ENCODE results near the gene SLC2A9. TPM values are rescaled to one million over a fixed set of nuclear protein-coding genes. Genes with fewer than 3 reads are reported as not detected.

SLC2A9 gene
- polyA plus RNA-seq, 2 of the 4 experiments (the other 2 are of a cell fraction), result 0.62 to 0.70 TPM

- 57% methylated on average over 8 of the region's 8 CpGs for WGBS (ENCODE audit: missing lambda C conversion rate)
- no peak for ATAC-seq
- no peak for TF ChIP-seq HMGXB4 (CRISPR knock-in tag; IDR thresholded peaks at IDR 0.05; ENCODE audit: borderline replicate concordance)
- no peak for TF ChIP-seq KDM5A (IDR thresholded peaks at IDR 0.05)
- no peak for TF ChIP-seq FOXS1 (CRISPR knock-in tag; IDR thresholded peaks at IDR 0.05)
- TF ChIP-seq TFCP2L1 (CRISPR knock-in tag; IDR thresholded peaks at IDR 0.05), result no peak
- TF ChIP-seq MAFK (IDR thresholded peaks at IDR 0.05; ENCODE audit: partially characterized antibody), result no peak
- no peak for TF ChIP-seq FOSB (CRISPR knock-in tag; IDR thresholded peaks at IDR 0.05)
- TF ChIP-seq JUN (IDR thresholded peaks at IDR 0.05), result no peak
- TF ChIP-seq HOXA7 (CRISPR knock-in tag; IDR thresholded peaks at IDR 0.05), result no peak
- TF ChIP-seq HDAC2 (IDR thresholded peaks at IDR 0.05), result no peak
Measured at GRCh38 chr4:9952415-9952950, 68.8 kb downstream of the SLC2A9 start.

DNA sequence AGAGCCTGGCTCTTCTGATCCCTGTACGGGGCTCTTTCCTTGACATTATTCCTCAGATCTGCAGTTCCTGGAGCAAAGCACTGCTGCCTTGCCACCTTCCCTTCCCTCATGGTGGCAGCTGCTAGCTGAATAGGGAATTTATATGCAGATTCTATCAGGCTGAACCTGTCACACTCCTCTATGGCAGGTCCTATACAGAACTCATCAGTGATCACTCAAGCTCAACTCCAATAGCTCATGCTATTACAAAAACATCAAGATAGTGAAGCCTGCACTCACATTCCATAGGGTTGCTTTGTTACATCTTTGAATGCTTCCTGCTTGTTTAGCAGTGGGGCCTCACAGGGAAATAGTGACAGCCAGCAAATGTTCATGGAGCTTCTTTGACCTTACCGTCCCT lies 71.7 kb downstream of the SLC2A9 start:
- no peak for TF ChIP-seq PHF8 (IDR thresholded peaks at IDR 0.05; ENCODE audit: borderline replicate concordance, low read depth)
- no peak for TF ChIP-seq CBX2 (IDR thresholded peaks at IDR 0.05; ENCODE audit: borderline replicate concordance, low read depth)
- TF ChIP-seq RNF2 (IDR thresholded peaks at IDR 0.05; ENCODE audit: borderline replicate concordance, low read depth), result no peak
- no peak for TF ChIP-seq CEBPB (IDR thresholded peaks at IDR 0.05)
- TF ChIP-seq CHD2 (IDR thresholded peaks at IDR 0.05; ENCODE audit: low read length, partially characterized antibody), result no peak
- no peak for TF ChIP-seq NPAS2 (CRISPR knock-in tag; IDR thresholded peaks at IDR 0.05; ENCODE audit: borderline replicate concordance)
- TF ChIP-seq MAFK (IDR thresholded peaks at IDR 0.05; ENCODE audit: partially characterized antibody), result no peak
- TF ChIP-seq ZNF302 (CRISPR knock-in tag; IDR thresholded peaks at IDR 0.05), result no peak
- TF ChIP-seq, protein P1, sequence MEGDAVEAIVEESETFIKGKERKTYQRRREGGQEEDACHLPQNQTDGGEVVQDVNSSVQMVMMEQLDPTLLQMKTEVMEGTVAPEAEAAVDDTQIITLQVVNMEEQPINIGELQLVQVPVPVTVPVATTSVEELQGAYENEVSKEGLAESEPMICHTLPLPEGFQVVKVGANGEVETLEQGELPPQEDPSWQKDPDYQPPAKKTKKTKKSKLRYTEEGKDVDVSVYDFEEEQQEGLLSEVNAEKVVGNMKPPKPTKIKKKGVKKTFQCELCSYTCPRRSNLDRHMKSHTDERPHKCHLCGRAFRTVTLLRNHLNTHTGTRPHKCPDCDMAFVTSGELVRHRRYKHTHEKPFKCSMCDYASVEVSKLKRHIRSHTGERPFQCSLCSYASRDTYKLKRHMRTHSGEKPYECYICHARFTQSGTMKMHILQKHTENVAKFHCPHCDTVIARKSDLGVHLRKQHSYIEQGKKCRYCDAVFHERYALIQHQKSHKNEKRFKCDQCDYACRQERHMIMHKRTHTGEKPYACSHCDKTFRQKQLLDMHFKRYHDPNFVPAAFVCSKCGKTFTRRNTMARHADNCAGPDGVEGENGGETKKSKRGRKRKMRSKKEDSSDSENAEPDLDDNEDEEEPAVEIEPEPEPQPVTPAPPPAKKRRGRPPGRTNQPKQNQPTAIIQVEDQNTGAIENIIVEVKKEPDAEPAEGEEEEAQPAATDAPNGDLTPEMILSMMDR (IDR thresholded peaks at IDR 0.05), result no peak
- TF ChIP-seq CHD4 (IDR thresholded peaks at IDR 0.05; ENCODE audit: borderline replicate concordance), result no peak
- TF ChIP-seq HMGXB4 (CRISPR knock-in tag; IDR thresholded peaks at IDR 0.05; ENCODE audit: borderline replicate concordance), result no peak
- no peak for TF ChIP-seq HDAC2 (IDR thresholded peaks at IDR 0.05)
- no peak for TF ChIP-seq EHF (CRISPR knock-in tag; IDR thresholded peaks at IDR 0.05)
- TF ChIP-seq PBX3 (IDR thresholded peaks at IDR 0.05), result no peak
- no peak for TF ChIP-seq RAD21 (conservative IDR thresholded peaks at IDR 0.05 in 1 of 2, IDR thresholded peaks at IDR 0.05 in 1 of 2)
- Histone ChIP-seq H3K4me3 (no peak overlapping the region), H3K9me3 (no peaks in the 10 kb centered on the region), H3K27ac (no peak overlapping the region), H3K4me1 (no peaks in the 10 kb centered on the region), H3K4me2 (no peak overlapping the region)
- no peak for DNase-seq (ENCODE audit: low read depth in 1 of 2, low spot score in 1 of 2)
- no peak for ATAC-seq
- WGBS (ENCODE audit: missing lambda C conversion rate), result 20% methylated on average over 1 of the region's 2 CpGs
- CTCF ChIA-PET, result interaction anchor here (1.2 kb wide), 1 partner anchor 64 kb away, joined by 3 read pairs; no protein-coding TSS in a partner anchor
- no peak for FAIRE-seq
- POLR2A ChIA-PET, result no interaction called here

More at GRCh38 chr4:9952415-9952950, 68.8 kb downstream of the SLC2A9 start:
- no peaks in the 10 kb centered on the region for H3K4me1 ChIP-seq
- no peak overlapping the region for H3K4me3 ChIP-seq
- no peak overlapping the region for H3K4me2 ChIP-seq
- DNase-seq (ENCODE audit: low read depth in 1 of 2, low spot score in 1 of 2) (no peak), FAIRE-seq (no peak)
- H3K27ac ChIP-seq, result no peak overlapping the region
- ChIA-PET CTCF (no interaction called here), POLR2A (no interaction called here)
- H3K9me3 ChIP-seq, result no peaks in the 10 kb centered on the region

Data from A549 (cell line).